HepG2 (cell line): Measurements from ENCODE around the gene FAM114A1. TPM values are rescaled to one million over a fixed set of nuclear protein-coding genes. Genes with fewer than 3 reads are reported as not detected.
A peak's percentile ranks its signal among the peaks of the same experiment; 100 is the strongest.

Experiments used
- FOXA3 ChIP-seq: IDR thresholded peaks from 2 replicates; pipeline ENCODE4 v1.6.1; 2016; ENCODE audit warnings: missing genetic modification reagents, missing compliant biosample characterization
- KAT2B ChIP-seq: fragments of 150-350 bp; IDR thresholded peaks from 2 replicates; pipeline ENCODE4 v1.6.1; 2014; ENCODE audit warnings: low read depth, low read length, borderline replicate concordance
- LRRFIP1 ChIP-seq: sonication (generic); formaldehyde crosslinking; conservative IDR thresholded peaks from 2 replicates; pipeline ENCODE4 v1.4.0; 2020; ENCODE audit warnings: missing genetic modification reagents
- MAFF ChIP-seq: IDR thresholded peaks from 2 replicates; pipeline ENCODE4 v1.6.1; 2011; ENCODE audit warnings: low read depth, low read length, improper control_type of control experiment
- RELA ChIP-seq: sonication (generic); formaldehyde crosslinking; IDR thresholded peaks from 2 replicates; pipeline ENCODE4 v1.4.0; 2020; ENCODE audit warnings: missing genetic modification reagents
- STAG1 ChIP-seq: sonication (generic); formaldehyde crosslinking; IDR thresholded peaks from 2 replicates; pipeline ENCODE4 v1.4.0; 2020; ENCODE audit warnings: missing genetic modification reagents
- ZNF235 ChIP-seq: sonication (generic); formaldehyde crosslinking; IDR thresholded peaks from 2 replicates; pipeline ENCODE4 v1.8.1; 2023; ENCODE audit warnings: mild to moderate bottlenecking, missing genetic modification reagents, borderline replicate concordance
- ZNF430 ChIP-seq: sonication (generic); formaldehyde crosslinking; IDR thresholded peaks from 2 replicates; pipeline ENCODE4 v1.9.0; 2021; ENCODE audit warnings: mild to moderate bottlenecking, missing genetic modification reagents
- ZNF558 ChIP-seq: sonication (generic); formaldehyde crosslinking; IDR thresholded peaks from 2 replicates; pipeline ENCODE4 v1.9.0; 2022; ENCODE audit warnings: mild to moderate bottlenecking, missing genetic modification reagents, borderline replicate concordance
- ZNF747 ChIP-seq: sonication (generic); formaldehyde crosslinking; IDR thresholded peaks from 2 replicates; pipeline ENCODE4 v1.8.1; 2023; ENCODE audit warnings: missing genetic modification reagents, mild to moderate bottlenecking, borderline replicate concordance
- polyA plus RNA-seq, 8 experiments: library from polyadenylated mRNA; depleted of rRNA in 3 of 8; stranded (reverse) in 7 of 8; unstranded in 1 of 8; fragments of >200 nt; fragmentation: Illumina TruSeq in 4 of 8; extraction: Trizol in 4 of 8; gene quantifications; 2 replicates each; pipeline versions ENCODE4 v1.2.1 to v1.2.3, GENCODE V29; 2011 to 2016; ENCODE audit warnings: low read depth in 4 of 8, missing spikeins in 1 of 8, mixed read lengths in 1 of 8; ENCODE audit not compliant: insufficient read depth in 1 of 8
- total RNA-seq, 5 experiments: library from RNA; depleted of rRNA; stranded (reverse); fragments of >200 nt; fragmentation: Illumina TruSeq; extraction: Trizol; gene quantifications; 2 replicates each; pipeline ENCODE4 v1.2.3, GENCODE V29; 2016; ENCODE audit warnings: low read depth in 1 of 5
- TF ChIP-seq, protein P1 (sequence below): sonication (generic); IDR thresholded peaks from 2 replicates; pipeline ENCODE4 v1.6.1; 2016; ENCODE audit warnings: low read depth, borderline replicate concordance
- TF ChIP-seq, protein P2 (sequence below): sonication (generic); formaldehyde crosslinking; IDR thresholded peaks from 2 replicates; pipeline ENCODE4; 2020; ENCODE audit warnings: missing genetic modification reagents, mild to moderate bottlenecking, borderline replicate concordance
- TF ChIP-seq, protein P3 (sequence below): sonication (generic); formaldehyde crosslinking; IDR thresholded peaks from 2 replicates; pipeline ENCODE4 v1.4.0; 2020; ENCODE audit warnings: missing genetic modification reagents
- TF ChIP-seq, protein P4 (sequence below): sonication (generic); formaldehyde crosslinking; IDR thresholded peaks from 2 replicates; pipeline ENCODE4 v1.4.0; 2020; ENCODE audit warnings: mild to moderate bottlenecking, missing genetic modification reagents, borderline replicate concordance
- TF ChIP-seq, protein P5 (sequence below): sonication (generic); formaldehyde crosslinking; IDR thresholded peaks from 2 replicates; pipeline ENCODE4 v1.9.0; 2021; ENCODE audit warnings: missing genetic modification reagents, mild to moderate bottlenecking, borderline replicate concordance
- TF ChIP-seq, protein P6 (sequence below): fragments of 450-650 bp; IDR thresholded peaks from 2 replicates; pipeline ENCODE4 v1.6.1; 2017

The FAM114A1 gene
- total and polyA plus RNA-seq, 2 of the 13 experiments (the other 11 are each of a cell fraction or from before 2014, with no cell fraction given), result 61.0 to 76.9 TPM

- TF ChIP-seq, protein P1, sequence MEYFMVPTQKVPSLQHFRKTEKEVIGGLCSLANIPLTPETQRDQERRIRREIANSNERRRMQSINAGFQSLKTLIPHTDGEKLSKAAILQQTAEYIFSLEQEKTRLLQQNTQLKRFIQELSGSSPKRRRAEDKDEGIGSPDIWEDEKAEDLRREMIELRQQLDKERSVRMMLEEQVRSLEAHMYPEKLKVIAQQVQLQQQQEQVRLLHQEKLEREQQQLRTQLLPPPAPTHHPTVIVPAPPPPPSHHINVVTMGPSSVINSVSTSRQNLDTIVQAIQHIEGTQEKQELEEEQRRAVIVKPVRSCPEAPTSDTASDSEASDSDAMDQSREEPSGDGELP, result no peak
- TF ChIP-seq RELA (CRISPR knock-in tag) (no peak), ZNF747 (CRISPR knock-in tag) (no peak), ZNF558 (CRISPR knock-in tag) (no peak), ZNF235 (CRISPR knock-in tag) (no peak), KAT2B (no peak), FOXA3 (CRISPR knock-in tag) (0 out of 2 replicates have a peak, but pooled peaks have one; percentile 17), MAFF (peak; percentile 76), LRRFIP1 (CRISPR knock-in tag) (no peak), ZNF430 (CRISPR knock-in tag) (no peak), STAG1 (CRISPR knock-in tag) (no peak)
- TF ChIP-seq, protein P2, sequence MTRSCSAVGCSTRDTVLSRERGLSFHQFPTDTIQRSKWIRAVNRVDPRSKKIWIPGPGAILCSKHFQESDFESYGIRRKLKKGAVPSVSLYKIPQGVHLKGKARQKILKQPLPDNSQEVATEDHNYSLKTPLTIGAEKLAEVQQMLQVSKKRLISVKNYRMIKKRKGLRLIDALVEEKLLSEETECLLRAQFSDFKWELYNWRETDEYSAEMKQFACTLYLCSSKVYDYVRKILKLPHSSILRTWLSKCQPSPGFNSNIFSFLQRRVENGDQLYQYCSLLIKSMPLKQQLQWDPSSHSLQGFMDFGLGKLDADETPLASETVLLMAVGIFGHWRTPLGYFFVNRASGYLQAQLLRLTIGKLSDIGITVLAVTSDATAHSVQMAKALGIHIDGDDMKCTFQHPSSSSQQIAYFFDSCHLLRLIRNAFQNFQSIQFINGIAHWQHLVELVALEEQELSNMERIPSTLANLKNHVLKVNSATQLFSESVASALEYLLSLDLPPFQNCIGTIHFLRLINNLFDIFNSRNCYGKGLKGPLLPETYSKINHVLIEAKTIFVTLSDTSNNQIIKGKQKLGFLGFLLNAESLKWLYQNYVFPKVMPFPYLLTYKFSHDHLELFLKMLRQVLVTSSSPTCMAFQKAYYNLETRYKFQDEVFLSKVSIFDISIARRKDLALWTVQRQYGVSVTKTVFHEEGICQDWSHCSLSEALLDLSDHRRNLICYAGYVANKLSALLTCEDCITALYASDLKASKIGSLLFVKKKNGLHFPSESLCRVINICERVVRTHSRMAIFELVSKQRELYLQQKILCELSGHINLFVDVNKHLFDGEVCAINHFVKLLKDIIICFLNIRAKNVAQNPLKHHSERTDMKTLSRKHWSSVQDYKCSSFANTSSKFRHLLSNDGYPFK (CRISPR knock-in tag), result no peak
- TF ChIP-seq, protein P3, sequence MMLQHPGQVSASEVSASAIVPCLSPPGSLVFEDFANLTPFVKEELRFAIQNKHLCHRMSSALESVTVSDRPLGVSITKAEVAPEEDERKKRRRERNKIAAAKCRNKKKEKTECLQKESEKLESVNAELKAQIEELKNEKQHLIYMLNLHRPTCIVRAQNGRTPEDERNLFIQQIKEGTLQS, result peak; percentile 61; the same call in 1 of the 2 replicates
- TF ChIP-seq, protein P4, sequence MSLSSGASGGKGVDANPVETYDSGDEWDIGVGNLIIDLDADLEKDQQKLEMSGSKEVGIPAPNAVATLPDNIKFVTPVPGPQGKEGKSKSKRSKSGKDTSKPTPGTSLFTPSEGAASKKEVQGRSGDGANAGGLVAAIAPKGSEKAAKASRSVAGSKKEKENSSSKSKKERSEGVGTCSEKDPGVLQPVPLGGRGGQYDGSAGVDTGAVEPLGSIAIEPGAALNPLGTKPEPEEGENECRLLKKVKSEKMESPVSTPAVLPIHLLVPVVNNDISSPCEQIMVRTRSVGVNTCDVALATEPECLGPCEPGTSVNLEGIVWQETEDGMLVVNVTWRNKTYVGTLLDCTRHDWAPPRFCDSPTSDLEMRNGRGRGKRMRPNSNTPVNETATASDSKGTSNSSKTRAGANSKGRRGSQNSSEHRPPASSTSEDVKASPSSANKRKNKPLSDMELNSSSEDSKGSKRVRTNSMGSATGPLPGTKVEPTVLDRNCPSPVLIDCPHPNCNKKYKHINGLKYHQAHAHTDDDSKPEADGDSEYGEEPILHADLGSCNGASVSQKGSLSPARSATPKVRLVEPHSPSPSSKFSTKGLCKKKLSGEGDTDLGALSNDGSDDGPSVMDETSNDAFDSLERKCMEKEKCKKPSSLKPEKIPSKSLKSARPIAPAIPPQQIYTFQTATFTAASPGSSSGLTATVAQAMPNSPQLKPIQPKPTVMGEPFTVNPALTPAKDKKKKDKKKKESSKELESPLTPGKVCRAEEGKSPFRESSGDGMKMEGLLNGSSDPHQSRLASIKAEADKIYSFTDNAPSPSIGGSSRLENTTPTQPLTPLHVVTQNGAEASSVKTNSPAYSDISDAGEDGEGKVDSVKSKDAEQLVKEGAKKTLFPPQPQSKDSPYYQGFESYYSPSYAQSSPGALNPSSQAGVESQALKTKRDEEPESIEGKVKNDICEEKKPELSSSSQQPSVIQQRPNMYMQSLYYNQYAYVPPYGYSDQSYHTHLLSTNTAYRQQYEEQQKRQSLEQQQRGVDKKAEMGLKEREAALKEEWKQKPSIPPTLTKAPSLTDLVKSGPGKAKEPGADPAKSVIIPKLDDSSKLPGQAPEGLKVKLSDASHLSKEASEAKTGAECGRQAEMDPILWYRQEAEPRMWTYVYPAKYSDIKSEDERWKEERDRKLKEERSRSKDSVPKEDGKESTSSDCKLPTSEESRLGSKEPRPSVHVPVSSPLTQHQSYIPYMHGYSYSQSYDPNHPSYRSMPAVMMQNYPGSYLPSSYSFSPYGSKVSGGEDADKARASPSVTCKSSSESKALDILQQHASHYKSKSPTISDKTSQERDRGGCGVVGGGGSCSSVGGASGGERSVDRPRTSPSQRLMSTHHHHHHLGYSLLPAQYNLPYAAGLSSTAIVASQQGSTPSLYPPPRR, result no peak
- TF ChIP-seq, protein P5, sequence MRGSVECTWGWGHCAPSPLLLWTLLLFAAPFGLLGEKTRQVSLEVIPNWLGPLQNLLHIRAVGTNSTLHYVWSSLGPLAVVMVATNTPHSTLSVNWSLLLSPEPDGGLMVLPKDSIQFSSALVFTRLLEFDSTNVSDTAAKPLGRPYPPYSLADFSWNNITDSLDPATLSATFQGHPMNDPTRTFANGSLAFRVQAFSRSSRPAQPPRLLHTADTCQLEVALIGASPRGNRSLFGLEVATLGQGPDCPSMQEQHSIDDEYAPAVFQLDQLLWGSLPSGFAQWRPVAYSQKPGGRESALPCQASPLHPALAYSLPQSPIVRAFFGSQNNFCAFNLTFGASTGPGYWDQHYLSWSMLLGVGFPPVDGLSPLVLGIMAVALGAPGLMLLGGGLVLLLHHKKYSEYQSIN (CRISPR knock-in tag), result no peak
- TF ChIP-seq, protein P6, sequence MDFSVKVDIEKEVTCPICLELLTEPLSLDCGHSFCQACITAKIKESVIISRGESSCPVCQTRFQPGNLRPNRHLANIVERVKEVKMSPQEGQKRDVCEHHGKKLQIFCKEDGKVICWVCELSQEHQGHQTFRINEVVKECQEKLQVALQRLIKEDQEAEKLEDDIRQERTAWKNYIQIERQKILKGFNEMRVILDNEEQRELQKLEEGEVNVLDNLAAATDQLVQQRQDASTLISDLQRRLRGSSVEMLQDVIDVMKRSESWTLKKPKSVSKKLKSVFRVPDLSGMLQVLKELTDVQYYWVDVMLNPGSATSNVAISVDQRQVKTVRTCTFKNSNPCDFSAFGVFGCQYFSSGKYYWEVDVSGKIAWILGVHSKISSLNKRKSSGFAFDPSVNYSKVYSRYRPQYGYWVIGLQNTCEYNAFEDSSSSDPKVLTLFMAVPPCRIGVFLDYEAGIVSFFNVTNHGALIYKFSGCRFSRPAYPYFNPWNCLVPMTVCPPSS, result no peak
Measured at GRCh38 chr4:38889143-38889542, 21.5 kb downstream of the FAM114A1 start (continued).
